H1 (cell line): ENCODE results near the gene ARHGAP10. TPM values are rescaled to one million over a fixed set of nuclear protein-coding genes. Genes with fewer than 3 reads are reported as not detected.

Experiments used
- CTCF ChIA-PET: fragments of 300-600 bp; sonication (Branson Sonifier 250); formaldehyde crosslinking; loops from one replicate; lab custom pipeline; 2021; ENCODE audit not compliant: partially characterized antibody; lab: Charles Lee
- POLR2A ChIA-PET: fragments of 300-600 bp; sonication (Branson Sonifier 250); formaldehyde crosslinking; loops from one replicate; lab custom pipeline; 2021; ENCODE audit warnings: inconsistent platforms; ENCODE audit not compliant: partially characterized antibody; lab: Charles Lee
- DNase-seq, 2 experiments: peaks; one replicate each; pipeline versions ENCODE4 v3.0.0 to v3.0.0-alpha.2; 2010 to 2022; ENCODE audit warnings: low spot score in 2 of 2, low read depth in 1 of 2, mixed read lengths in 1 of 2
- FAIRE-seq: peaks from 2 replicates; lab custom pipeline; 2011; peaks lifted over from hg19 to GRCh38; lab: Jason Lieb, UNC
- H2AFZ ChIP-seq: 2 replicates; pipeline ENCODE4 v1.8.1; 2012; ENCODE audit warnings: low read length, inconsistent platforms
- H2AK5ac ChIP-seq: 2 replicates; pipeline ENCODE4 v1.6.1; 2013; ENCODE audit warnings: low read depth, low read length
- H2BK120ac ChIP-seq: replicated peaks from 2 replicates; pipeline ENCODE3; 2013; ENCODE audit warnings: low read depth, low read length, inconsistent platforms
- H2BK12ac ChIP-seq: 2 replicates; pipeline ENCODE4 v1.6.1; 2013; ENCODE audit warnings: low read depth, low read length
- H2BK15ac ChIP-seq: 2 replicates; pipeline ENCODE4 v1.6.1; 2013; ENCODE audit warnings: low read length
- H2BK20ac ChIP-seq: 2 replicates; pipeline ENCODE4 v1.6.1; 2013; ENCODE audit warnings: low read length
- H2BK5ac ChIP-seq: 2 replicates; pipeline ENCODE4 v1.6.1; 2013; ENCODE audit warnings: low read depth, low read length
- H3K14ac ChIP-seq: 2 replicates; pipeline ENCODE4 v1.6.1; 2013; ENCODE audit warnings: inconsistent platforms; ENCODE audit not compliant: insufficient read length
- H3K18ac ChIP-seq: 2 replicates; pipeline ENCODE4 v1.6.1; 2013; ENCODE audit warnings: low read length; ENCODE audit errors: extremely low read depth
- H3K23ac ChIP-seq: 2 replicates; pipeline ENCODE4 v1.6.1; 2013; ENCODE audit warnings: inconsistent platforms; ENCODE audit not compliant: insufficient read length
- H3K23me2 ChIP-seq: 2 replicates; pipeline ENCODE4 v1.6.1; 2013; ENCODE audit warnings: low read depth, low read length
- H3K27ac ChIP-seq: 2 replicates; pipeline ENCODE4 v1.6.1; 2011; ENCODE audit warnings: low read depth, low read length, inconsistent platforms
- H3K27me3 ChIP-seq, 4 experiments: replicated peaks in 1 of 4; 1 replicate in 1 of 4; 2 replicates in 3 of 4; pipeline versions ENCODE4 v1.6.1 to v1.8.1; 2011 to 2013; ENCODE audit warnings: low read length in 3 of 4, mild to moderate bottlenecking in 3 of 4, inconsistent platforms in 2 of 4, mixed read lengths in 2 of 4, moderate library complexity in 1 of 4; ENCODE audit not compliant: control insufficient read depth in 3 of 4, insufficient read depth in 3 of 4; ENCODE audit errors: extremely low read depth in 1 of 4
- H3K36me3 ChIP-seq, 4 experiments: 2 replicates each; pipeline versions ENCODE4 v1.6.1 to v1.8.1; 2011 to 2013; ENCODE audit warnings: mild to moderate bottlenecking in 4 of 4, low read length in 3 of 4, moderate library complexity in 2 of 4, control low read depth in 1 of 4, inconsistent platforms in 1 of 4; ENCODE audit not compliant: insufficient read depth in 4 of 4, control insufficient read depth in 2 of 4
- H3K4ac ChIP-seq: replicated peaks from 2 replicates; pipeline ENCODE3; 2013; ENCODE audit warnings: low read length, low read depth, mixed read lengths, inconsistent platforms; ENCODE audit not compliant: insufficient read length
- H3K4me1 ChIP-seq, 4 experiments: replicated peaks in 1 of 4; 1 replicate in 1 of 4; 2 replicates in 3 of 4; pipeline versions ENCODE4 v1.6.1 to v1.8.1; 2011 to 2013; ENCODE audit warnings: low read length in 3 of 4, inconsistent platforms in 2 of 4, mixed read lengths in 1 of 4; ENCODE audit not compliant: insufficient read depth in 4 of 4, control insufficient read depth in 3 of 4
- H3K4me2 ChIP-seq, 2 experiments: 2 replicates each; pipeline versions ENCODE4 v1.6.1 to v1.8.1; 2011 to 2013; ENCODE audit warnings: low read depth in 2 of 2, low read length in 2 of 2, control low read depth in 1 of 2, inconsistent platforms in 1 of 2, mild to moderate bottlenecking in 1 of 2; ENCODE audit not compliant: insufficient read depth in 1 of 2
- H3K4me3 ChIP-seq, 4 experiments: fragments of 200-600, 300-600 bp in 1 of 4; sonication (generic), shearing (Covaris generic), sonication (Bioruptor Twin) in 1 of 4; 2 replicates each; pipeline versions ENCODE4 v1.5.1 to v1.8.1; 2011 to 2016; ENCODE audit warnings: low read length in 4 of 4, low read depth in 3 of 4, control low read depth in 2 of 4, inconsistent platforms in 2 of 4, mild to moderate bottlenecking in 2 of 4, mixed read lengths in 1 of 4, moderate library complexity in 1 of 4; ENCODE audit not compliant: insufficient read depth in 2 of 4; ENCODE audit errors: extremely low read depth in 1 of 4
- H3K56ac ChIP-seq: replicated peaks from 2 replicates; pipeline ENCODE3; 2013; ENCODE audit warnings: low read depth, mild to moderate bottlenecking, mixed read lengths, low read length, inconsistent platforms; ENCODE audit not compliant: insufficient read length
- H3K79me1 ChIP-seq: 2 replicates; pipeline ENCODE4 v1.6.1; 2013; ENCODE audit warnings: low read depth, low read length, control low read depth
- H3K79me2 ChIP-seq, 2 experiments: 2 replicates each; pipeline versions ENCODE4 v1.6.1 to v1.8.1; 2012 to 2013; ENCODE audit warnings: low read length in 2 of 2, mild to moderate bottlenecking in 2 of 2, inconsistent platforms in 1 of 2; ENCODE audit not compliant: insufficient read depth in 2 of 2, control insufficient read depth in 1 of 2
- H3K9ac ChIP-seq, 4 experiments: replicated peaks in 1 of 4; 1 replicate in 1 of 4; 2 replicates in 3 of 4; pipeline versions ENCODE4 v1.6.1 to v1.8.1; 2011 to 2013; ENCODE audit warnings: low read depth in 3 of 4, low read length in 3 of 4, control low read depth in 2 of 4, mild to moderate bottlenecking in 2 of 4, moderate library complexity in 2 of 4, inconsistent platforms in 1 of 4; ENCODE audit errors: extremely low read depth in 1 of 4
- H3K9me3 ChIP-seq, 2 experiments: 2 replicates each; pipeline versions ENCODE4 v1.6.1 to v1.8.1; 2012 to 2013; ENCODE audit warnings: mild to moderate bottlenecking in 2 of 2, moderate library complexity in 2 of 2, control low read depth in 1 of 2, inconsistent platforms in 1 of 2, low read depth in 1 of 2, low read length in 1 of 2, mixed read lengths in 1 of 2; ENCODE audit not compliant: insufficient read depth in 2 of 2
- H4K20me1 ChIP-seq, 2 experiments: replicated peaks in 1 of 2; 2 replicates each; pipeline versions ENCODE3 to v1.8.1; 2011 to 2013; ENCODE audit warnings: inconsistent platforms in 2 of 2, low read length in 2 of 2, mild to moderate bottlenecking in 1 of 2; ENCODE audit not compliant: insufficient read depth in 2 of 2, control insufficient read depth in 1 of 2
- H4K5ac ChIP-seq: 2 replicates; pipeline ENCODE4 v1.6.1; 2013; ENCODE audit warnings: low read length, low read depth, mixed read lengths, inconsistent platforms; ENCODE audit not compliant: insufficient read length
- H4K8ac ChIP-seq: 2 replicates; pipeline ENCODE4 v1.8.0; 2013; ENCODE audit warnings: mild to moderate bottlenecking, moderate library complexity, low read length, inconsistent platforms; ENCODE audit not compliant: insufficient read depth; ENCODE audit errors: extremely low read depth
- H4K91ac ChIP-seq: replicated peaks from 2 replicates; pipeline ENCODE3; 2013; ENCODE audit warnings: low read length, mixed read lengths, inconsistent platforms; ENCODE audit not compliant: insufficient read length
- BCL11A ChIP-seq, 2 experiments: IDR thresholded peaks; one replicate each; pipeline ENCODE4 v1.6.1; 2011; ENCODE audit warnings: low read depth in 2 of 2, low read length in 2 of 2, mild to moderate bottlenecking in 2 of 2
- CBX8 ChIP-seq: fragments of 300-800, 300-1000 bp; sonication (generic); IDR thresholded peaks from 2 replicates; pipeline ENCODE4 v1.7.1; 2016; ENCODE audit warnings: low read depth, low read length, borderline replicate concordance
- CREB1 ChIP-seq: IDR thresholded peaks from 2 replicates; pipeline ENCODE4 v1.6.1; 2012; ENCODE audit warnings: inconsistent platforms
- EGR1 ChIP-seq: IDR thresholded peaks from 2 replicates; pipeline ENCODE4 v1.6.1; 2011; ENCODE audit warnings: low read depth, low read length, borderline replicate concordance
- GABPA ChIP-seq: IDR thresholded peaks from 2 replicates; pipeline ENCODE4 v1.6.1; 2011; ENCODE audit warnings: mild to moderate bottlenecking, low read length, moderate library complexity, borderline replicate concordance; ENCODE audit not compliant: insufficient read depth
- KDM4A ChIP-seq: IDR thresholded peaks from one replicate; pipeline ENCODE4 v1.7.1; 2012; ENCODE audit warnings: low read depth, mild to moderate bottlenecking, moderate library complexity, low read length, inconsistent platforms; ENCODE audit not compliant: severe bottlenecking
- RXRA ChIP-seq: IDR thresholded peaks from 2 replicates; pipeline ENCODE4 v1.6.1; 2011; ENCODE audit warnings: low read depth, mild to moderate bottlenecking, low read length, moderate library complexity; ENCODE audit not compliant: insufficient read depth
- SAP30 ChIP-seq: fragments of 300-600 bp; sonication (generic); IDR thresholded peaks from 2 replicates; pipeline ENCODE4 v1.7.1; 2012; ENCODE audit warnings: low read length, moderate library complexity, mild to moderate bottlenecking, inconsistent platforms; ENCODE audit not compliant: insufficient read depth, insufficient replicate concordance
- SIRT6 ChIP-seq: IDR thresholded peaks from one replicate; pipeline ENCODE4 v1.7.1; 2012; ENCODE audit warnings: low read length, inconsistent platforms
- TAF7 ChIP-seq: optimal IDR thresholded peaks from 2 replicates; pipeline ENCODE3; 2011; ENCODE audit warnings: low read depth, mild to moderate bottlenecking, inconsistent platforms, low read length, moderate library complexity, borderline replicate concordance
- WGBS, 2 experiments: shearing (Covaris generic) in 1 of 2; methylation state at CpG; one replicate each; pipeline versions ENCODE4 v1.1.6 to v1.1.7; 2013 to 2015; ENCODE audit warnings: low lambda C conversion rate in 2 of 2, mixed read lengths in 2 of 2, inconsistent platforms in 1 of 2, low coverage in 1 of 2, missing lambda C conversion rate in 1 of 2; ENCODE audit not compliant: insufficient replicate concordance in 2 of 2, insufficient coverage in 1 of 2, insufficient read length in 1 of 2; ENCODE audit errors: extremely low coverage in 1 of 2, missing lambda C conversion rate in 1 of 2; 5-methylcytosine and 5-hydroxymethylcytosine counted together
- polyA plus RNA-seq, 7 experiments: library from polyadenylated mRNA; depleted of rRNA in 3 of 7; stranded (reverse) in 5 of 7; unstranded in 2 of 7; fragments of >200 nt in 5 of 7; fragments of 200-250 nt in 2 of 7; gene quantifications; 1 replicate in 5 of 7; 2 replicates in 1 of 7; 4 replicates in 1 of 7; pipeline versions ENCODE4 v1.2.1 to v1.2.3, GENCODE V29; 2011 to 2013; ENCODE audit warnings: missing spikeins in 2 of 7, mixed read lengths in 2 of 7
- total RNA-seq: library from RNA; stranded (reverse); fragmentation: NEBNext Ultra II Directional; extraction: Animal tissue kit (Norgen Biotek cat#: 25700); gene quantifications from 2 replicates; pipeline ENCODE4 v1.2.1, GENCODE V29; 2021

ARHGAP10 gene
- total and polyA plus RNA-seq, 2 of the 8 experiments (the other 6 are each of a cell fraction or from before 2014, with no cell fraction given) = 3.7 to 6.1 TPM

DNA sequence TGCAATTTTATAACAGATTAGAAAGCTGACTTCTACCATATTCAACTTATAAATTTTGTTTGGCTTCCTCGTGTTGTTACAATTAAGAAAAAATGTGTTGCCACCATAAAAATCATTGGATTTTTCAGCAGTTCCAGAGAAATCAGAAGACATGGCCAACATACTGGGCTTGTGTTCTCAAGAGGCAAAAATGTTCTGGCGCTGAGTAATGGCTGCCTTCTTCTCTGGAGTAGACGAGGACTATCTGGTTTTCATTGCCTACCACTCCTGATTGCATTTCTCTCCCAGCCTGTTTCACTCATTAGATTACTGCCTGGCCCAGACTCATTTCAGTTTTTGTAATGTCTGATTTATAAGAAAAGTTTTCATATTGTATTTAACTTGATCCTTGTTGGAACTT, 122.3 kb downstream of the ARHGAP10 start:
- Histone ChIP-seq H3K14ac (no peak overlapping the region), H2BK120ac (no peak overlapping the region), H3K9me3 (no peaks in the 10 kb centered on the region), H2BK12ac (no peak overlapping the region), H3K4me3 (no peak overlapping the region), H3K27me3 (no peaks in the 10 kb centered on the region), H3K23ac (no peak overlapping the region), H3K23me2 (no peaks in the 10 kb centered on the region), H3K4me1 (no peaks in the 10 kb centered on the region; a peak in 1 of 7 replicates), H3K56ac (no peak overlapping the region), H3K27ac (no peak overlapping the region), H3K79me1 (no peaks in the 10 kb centered on the region), H2AK5ac (no peak overlapping the region), H3K4me2 (no peak overlapping the region), H2AFZ (no peak overlapping the region), H3K18ac (no peak overlapping the region), H2BK20ac (no peak overlapping the region), H3K4ac (no peak overlapping the region), H4K20me1 (no peaks in the 10 kb centered on the region), H3K9ac (no peak overlapping the region), H3K36me3 (no peaks in the 10 kb centered on the region), H4K91ac (no peak overlapping the region), H4K5ac (no peak overlapping the region), H3K79me2 (no peaks in the 10 kb centered on the region), H2BK5ac (no peak overlapping the region), H2BK15ac (no peak overlapping the region), H4K8ac (no peak overlapping the region)
- 89% methylated on average over 3 of the region's 3 CpGs; no CpG with 5 or more reads in 1 of the 2 experiments for WGBS, 2 experiments
- TF ChIP-seq SAP30 (no peak), CBX8 (no peak), GABPA (no peak), KDM4A (no peak), EGR1 (no peak), RXRA (no peak), CREB1 (no peak), SIRT6 (no peak), TAF7 (no peak), BCL11A (IDR thresholded peaks at IDR 0.05; ENCODE audit: low read depth in 2 of 2, low read length in 2 of 2) (no peak)
- POLR2A ChIA-PET = no interaction called here
- CTCF ChIA-PET = interaction anchor here (0.7 to 1.5 kb wide), 2 partner anchors 13 to 365 kb away, joined by 3 to 7 read pairs; no protein-coding TSS in a partner anchor
- no peak for DNase-seq
- no peak for FAIRE-seq
